IPS-18c (cell line): Measurements from ENCODE around the gene BBS10.
A peak's percentile ranks its signal among the peaks of the same experiment; 100 is the strongest.
"Not testable (repeated sequence)": the region's sequence is repeated elsewhere in the genome, so short reads cannot be mapped to it uniquely, and the experiment has no call there.

Source experiments
- H3K4me3 ChIP-seq: 2 replicates; pipeline ENCODE4 v1.7.0; 2013; ENCODE audit warnings: low read depth, mild to moderate bottlenecking, low read length, moderate library complexity; ENCODE audit not compliant: insufficient read depth
- H3K9me3 ChIP-seq: one replicate; pipeline ENCODE4 v1.6.1; 2013; ENCODE audit warnings: mild to moderate bottlenecking, low read length, moderate library complexity; ENCODE audit not compliant: control insufficient read depth, insufficient read depth

Gene BBS10

DNA sequence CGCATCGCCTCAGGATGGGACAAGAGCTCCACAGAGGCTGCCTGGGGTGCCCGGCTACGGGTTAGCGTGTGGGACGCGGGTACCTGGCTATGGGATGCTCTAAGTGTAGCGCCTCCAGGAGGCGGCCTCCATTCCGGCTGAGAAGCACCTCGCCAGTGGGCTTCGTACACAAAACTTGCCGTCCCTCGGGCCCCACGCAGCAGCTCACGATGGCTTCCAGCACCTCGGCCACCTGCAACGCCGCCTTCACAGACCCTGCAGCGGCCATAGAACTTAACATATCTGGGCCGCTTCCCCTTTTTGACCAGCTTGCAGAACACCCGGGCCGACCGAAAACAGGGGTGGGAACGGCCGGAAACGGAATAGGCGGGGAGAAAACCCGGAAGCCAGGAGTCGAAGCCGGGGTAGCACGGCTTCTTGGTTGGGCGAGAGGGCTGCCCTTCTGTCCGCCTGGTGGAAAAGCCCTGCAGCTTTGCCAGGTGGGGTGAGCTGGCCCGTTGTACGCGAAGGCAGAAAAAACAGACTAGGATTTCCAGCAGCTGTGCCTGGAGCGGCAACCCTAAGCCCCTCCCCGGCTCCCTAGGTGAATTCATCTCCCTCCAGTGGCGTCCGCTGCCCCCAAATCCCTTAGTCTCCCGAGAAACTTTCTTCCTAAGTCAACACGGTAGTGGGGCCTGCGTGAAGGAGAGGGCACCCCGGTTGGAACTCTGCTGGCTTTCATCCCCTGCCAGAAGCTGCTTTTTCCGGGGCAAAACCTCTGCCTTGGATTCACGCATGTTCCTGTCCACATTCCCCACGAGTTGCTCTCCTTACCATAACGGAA is at the start of gene BBS10:
TSS of gene BBS10 (minus strand) at position 337 of the 823 bp plus-strand sequence. CDS start at position 280, 57 bp downstream.
- peak within 1 kb of the TSS; percentile 94 for H3K4me3 ChIP-seq
- H3K9me3 ChIP-seq = no peaks in the 10 kb centered on the region

DNA sequence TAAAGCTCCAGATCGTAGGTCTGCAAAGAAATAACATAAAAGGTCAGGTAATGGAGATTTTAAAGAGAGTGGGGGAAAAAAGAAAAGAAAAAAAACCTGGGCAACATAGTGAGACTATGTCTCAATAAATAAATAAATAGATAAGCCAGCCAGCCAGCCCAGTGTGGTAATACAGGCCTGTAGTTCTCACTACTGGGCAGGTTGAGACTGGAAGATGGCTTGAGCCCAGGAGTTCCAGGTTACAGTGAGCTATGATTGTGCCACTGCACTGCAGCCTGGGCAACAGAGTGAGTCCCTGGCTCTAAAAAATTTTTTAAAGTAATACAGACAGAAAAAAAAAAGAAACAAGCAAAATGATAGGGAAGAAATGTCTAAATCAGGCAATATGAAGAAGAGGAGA is 43.2 kb upstream of the BBS10 start:
- Histone ChIP-seq H3K9me3 (no peaks in the 10 kb centered on the region), H3K4me3 (no peak overlapping the region)

DNA sequence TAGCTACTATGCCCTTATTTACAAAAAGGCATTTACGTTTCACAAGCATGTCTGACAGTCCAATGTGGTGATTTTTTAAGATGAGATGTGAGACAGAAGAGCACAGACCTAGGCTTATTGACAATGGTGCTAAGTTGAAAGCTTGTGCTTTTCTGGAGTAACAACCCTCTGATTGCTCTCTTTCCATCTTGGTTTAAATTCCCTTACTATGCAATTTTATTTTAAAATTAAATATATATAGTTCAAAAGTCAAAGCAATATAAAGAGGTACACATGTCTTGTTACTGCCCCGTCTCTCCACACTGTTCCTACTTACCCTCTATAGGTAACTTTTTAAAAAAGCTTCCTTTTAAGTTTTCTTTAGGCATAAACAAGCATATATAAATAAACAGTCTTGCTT is 39.4 kb upstream of the BBS10 start:
- no peaks in the 10 kb centered on the region for H3K9me3 ChIP-seq
- H3K4me3 ChIP-seq = no peak overlapping the region

DNA sequence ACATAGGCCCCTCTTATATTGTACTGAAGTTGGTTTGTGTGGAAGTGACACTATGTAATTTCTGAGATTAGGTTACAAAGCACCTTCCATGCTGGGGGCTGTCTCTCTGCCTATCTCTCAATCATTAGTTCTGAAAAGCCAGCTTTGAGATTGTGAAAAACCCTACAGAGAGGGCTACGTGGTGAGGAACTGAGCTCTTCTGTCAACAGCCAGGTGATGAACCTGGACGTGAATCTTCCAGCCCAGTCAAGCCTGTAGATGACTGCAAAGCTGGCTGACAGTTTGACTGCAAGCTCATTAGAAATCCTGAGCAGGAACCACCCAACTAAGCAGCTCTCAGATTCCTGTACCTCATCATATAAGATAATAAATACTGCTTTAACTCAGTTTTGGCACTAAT is 36.3 kb upstream of the BBS10 start:
- Histone ChIP-seq H3K9me3 (no peaks in the 10 kb centered on the region), H3K4me3 (no peak overlapping the region)

DNA sequence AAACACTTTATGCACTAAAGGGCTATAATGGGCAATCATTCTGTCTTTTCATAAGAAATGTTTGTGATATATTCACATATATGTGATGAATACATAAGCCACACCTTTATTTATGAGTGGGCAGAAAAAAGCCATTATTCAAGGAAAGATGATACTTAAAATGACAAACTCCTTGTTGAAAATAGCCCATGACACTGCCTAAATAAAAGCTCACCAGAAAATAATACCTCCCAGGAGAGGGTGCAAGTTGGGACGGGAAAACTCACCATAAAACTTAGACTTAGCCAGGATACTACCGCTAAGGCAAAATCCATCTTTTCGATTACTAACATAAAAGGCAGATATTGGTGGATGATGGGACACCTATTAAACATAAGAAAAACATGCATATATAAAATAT is 35.8 kb upstream of the BBS10 start:
- Histone ChIP-seq H3K9me3 (no peaks in the 10 kb centered on the region), H3K4me3 (no peak overlapping the region)

DNA sequence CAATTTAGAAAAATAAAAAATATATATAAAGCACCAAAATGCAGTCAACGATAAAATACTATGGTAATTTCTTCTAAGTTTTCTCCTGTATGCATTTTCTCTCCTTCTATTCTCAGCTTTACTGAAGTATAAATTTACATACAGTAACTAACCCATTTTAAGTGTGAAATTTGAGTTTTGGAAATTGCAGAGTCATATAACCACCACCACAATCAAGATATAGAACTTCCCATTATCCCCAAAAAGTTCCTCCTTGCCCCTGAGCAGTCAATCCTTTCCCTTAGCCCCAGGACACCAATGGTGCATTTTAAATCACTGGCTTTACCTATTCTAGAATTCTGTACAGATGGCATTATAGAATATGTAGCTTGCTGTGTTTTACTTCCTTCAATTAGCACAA is 31.0 kb upstream of the BBS10 start:
- H3K9me3 ChIP-seq = no peaks in the 10 kb centered on the region

DNA sequence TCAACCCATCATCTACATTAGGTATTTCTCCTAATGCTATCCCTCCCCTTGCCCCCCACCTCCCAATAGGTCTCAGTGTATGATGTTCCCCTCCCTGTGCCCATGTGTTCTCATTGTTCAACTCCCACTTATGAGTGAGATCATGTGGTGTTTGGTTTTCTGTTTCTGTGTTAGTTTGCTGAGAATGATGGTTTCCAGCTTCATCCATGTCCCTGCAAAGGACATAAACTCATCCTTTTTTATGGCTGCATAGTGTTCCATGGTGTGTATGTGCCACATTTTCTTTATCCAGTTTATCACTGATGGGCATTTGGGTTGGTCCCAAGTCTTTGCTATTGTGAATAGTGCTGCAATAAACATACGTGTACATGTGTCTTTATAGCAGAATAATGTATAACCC is 28.7 kb upstream of the BBS10 start:
- not testable (repeated sequence) for H3K4me3 ChIP-seq, H3K9me3 ChIP-seq

More for the DNA sequence above, 31.0 kb upstream of the BBS10 start:
- no peak overlapping the region for H3K4me3 ChIP-seq

DNA sequence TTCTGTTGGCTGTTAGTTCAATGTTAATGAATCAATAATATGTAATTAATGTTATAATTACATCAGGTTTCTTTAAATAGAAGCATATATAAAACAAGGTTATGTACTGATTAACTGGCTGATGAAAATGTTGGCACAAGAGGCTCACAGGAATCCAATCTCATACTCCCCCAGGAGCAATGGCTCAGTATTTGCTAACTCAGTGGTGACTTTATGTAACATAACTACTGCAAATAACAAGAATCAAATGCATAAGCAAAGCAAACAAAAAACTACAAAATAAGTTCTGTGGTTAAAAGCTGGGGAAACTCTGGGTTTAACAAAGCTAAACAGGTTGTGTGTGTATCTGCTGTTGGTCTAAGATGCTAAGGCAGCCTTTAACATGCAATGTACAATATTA is 27.7 kb upstream of the BBS10 start:
- no peak overlapping the region for H3K4me3 ChIP-seq
- H3K9me3 ChIP-seq = no peaks in the 10 kb centered on the region

DNA sequence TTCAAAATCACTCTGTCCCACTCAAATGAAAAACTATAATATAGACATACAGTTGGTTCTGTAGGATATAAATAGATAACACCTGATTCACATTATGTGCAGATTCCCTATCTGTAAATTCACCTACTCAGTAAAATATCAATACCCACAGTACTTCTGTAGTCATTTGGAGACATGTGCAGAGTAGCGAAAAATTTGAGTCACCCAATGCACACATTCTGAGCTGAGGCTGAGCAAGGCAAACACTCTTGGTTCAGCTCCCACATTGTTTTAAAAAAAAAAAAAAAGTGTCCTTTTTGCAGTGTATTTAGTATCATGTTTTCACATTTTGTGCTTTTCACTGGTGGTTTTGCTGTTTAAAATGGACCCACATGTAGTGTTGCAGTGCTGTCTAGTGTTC is 27.3 kb upstream of the BBS10 start:
- Histone ChIP-seq H3K9me3 (no peaks in the 10 kb centered on the region), H3K4me3 (no peak overlapping the region)

DNA sequence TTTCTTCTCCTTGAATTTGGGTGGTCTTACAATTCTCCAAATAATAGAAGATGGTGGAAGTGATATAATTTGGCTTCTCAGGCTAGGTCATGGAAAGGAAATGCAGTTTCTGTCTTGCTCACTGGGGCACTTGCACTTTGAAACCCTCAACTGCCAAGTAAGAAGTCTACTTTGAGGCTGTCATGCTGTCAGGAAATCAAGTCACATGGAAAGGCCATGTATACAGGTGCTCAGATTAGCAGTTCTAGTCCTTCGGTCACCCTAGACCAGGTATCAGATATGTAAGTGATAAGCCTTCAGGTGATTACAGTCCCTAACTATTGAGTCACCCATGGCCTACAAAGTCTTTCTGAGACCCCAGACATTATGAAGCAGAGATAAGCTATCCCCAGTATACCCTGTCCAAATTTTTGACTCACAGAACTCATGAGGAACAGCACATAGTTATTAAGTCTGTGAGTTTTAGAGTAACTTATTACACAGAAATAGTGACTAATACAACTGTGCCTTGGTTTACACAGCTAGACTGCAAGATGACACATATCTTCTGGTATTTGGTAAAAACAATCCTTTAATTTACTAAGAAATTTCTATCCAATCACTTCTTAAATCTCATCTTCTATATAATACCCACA is 26.3 kb upstream of the BBS10 start:
- no peaks in the 10 kb centered on the region for H3K9me3 ChIP-seq
- H3K4me3 ChIP-seq = no peak overlapping the region

DNA sequence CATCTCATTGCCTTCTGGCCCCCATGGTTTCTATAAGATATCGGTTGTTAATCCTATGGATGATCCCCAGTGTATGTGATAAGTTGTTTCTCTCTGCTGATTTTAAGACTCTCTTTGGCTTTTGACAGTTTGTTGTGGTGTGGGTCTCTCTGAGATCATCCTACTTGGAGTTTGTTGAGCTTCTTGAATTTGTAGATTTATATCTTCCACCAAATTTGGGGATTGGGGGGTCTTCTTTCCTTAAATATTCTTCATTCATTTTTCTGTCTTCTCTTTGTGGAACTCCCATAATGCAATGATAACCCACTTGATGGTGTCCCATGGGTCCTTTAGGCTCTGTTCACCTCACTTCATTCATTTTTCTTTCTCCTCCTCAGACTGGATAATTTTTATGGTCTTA is 20.0 kb upstream of the BBS10 start:
- H3K9me3 ChIP-seq = no peaks in the 10 kb centered on the region
- H3K4me3 ChIP-seq = no peak overlapping the region

DNA sequence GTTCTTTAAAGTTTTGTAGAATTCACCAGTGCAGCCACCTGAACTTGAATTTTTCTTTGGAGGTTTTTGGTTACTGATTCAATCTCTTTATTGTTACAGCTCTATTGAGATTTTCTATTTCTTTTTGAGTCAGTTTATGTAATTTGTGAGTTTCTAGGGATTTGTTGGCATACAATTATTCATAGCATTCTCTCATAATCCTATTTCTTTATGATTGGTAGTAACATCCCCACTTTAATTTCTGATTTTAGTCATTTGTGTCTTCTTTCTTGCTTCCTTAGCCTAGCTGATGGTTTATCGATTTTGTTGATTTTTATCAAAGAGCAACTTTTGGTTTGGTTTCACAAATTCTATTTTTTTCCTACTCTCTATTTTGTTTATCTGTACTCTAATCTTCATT is 17.9 kb upstream of the BBS10 start:
- Histone ChIP-seq H3K4me3 (no peak overlapping the region), H3K9me3 (no peaks in the 10 kb centered on the region)

DNA sequence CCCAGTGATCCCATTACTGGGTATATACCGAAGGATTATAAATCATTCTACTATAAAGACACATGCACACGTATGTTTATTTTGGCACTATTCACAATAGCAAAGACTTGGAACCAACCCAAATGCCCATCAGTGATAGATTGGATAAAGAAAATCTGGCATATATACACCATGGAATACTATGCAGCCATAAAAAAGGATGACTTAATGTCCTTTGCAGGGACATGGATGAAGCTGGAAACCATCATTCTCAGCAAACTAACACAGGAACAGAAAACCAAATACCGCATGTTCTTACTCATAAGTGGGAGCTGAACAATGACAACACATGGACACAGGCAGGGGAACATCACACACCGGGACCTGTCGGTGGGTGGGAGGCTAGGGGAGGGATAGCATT is 15.9 kb upstream of the BBS10 start:
- H3K4me3 ChIP-seq = not testable (repeated sequence)

DNA sequence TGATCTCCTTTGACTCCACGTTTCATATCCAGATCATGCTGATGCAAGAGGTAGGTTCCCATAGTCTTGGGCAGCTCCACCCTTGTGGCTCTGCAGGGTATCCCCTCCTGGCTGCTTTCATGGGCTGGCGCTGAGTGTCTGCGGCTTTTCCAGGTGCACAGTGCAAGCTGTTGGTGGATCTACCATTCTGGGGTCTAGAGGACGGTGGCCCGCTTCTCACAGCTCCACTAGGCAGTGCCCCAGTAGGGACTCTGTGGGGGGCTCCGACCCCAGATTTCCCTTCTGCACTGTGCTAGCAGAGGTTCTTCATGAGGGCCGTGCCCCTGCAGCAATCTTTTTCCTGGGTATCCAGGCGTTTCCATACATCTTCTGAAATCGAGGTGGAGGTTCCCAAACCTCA is 12.1 kb upstream of the BBS10 start:
- H3K4me3 ChIP-seq = no peak overlapping the region

More for the DNA sequence above, 15.9 kb upstream of the BBS10 start:
- not testable (repeated sequence) for H3K9me3 ChIP-seq

DNA sequence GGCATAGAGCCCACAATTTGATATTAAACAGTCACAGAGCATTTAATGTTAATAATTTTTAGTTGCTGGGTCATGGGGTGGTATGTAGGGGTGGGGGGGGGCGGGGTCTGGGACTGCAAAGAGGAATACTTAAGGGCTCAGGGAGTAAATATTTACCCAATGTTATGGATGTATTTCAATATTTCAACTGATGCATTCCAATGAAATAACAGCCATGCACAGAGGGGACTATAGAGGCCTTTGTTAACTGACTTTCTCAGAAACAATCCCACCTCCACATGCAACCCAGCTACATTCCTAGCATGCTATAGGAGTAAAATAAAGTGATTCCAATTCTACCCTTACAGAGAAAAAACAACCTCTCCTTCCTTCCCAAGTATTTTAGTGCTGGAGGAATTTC is 7.9 kb upstream of the BBS10 start:
- Histone ChIP-seq H3K4me3 (no peak overlapping the region), H3K9me3 (no peaks in the 10 kb centered on the region)

More for the DNA sequence above, 12.1 kb upstream of the BBS10 start:
- H3K9me3 ChIP-seq = no peaks in the 10 kb centered on the region

DNA sequence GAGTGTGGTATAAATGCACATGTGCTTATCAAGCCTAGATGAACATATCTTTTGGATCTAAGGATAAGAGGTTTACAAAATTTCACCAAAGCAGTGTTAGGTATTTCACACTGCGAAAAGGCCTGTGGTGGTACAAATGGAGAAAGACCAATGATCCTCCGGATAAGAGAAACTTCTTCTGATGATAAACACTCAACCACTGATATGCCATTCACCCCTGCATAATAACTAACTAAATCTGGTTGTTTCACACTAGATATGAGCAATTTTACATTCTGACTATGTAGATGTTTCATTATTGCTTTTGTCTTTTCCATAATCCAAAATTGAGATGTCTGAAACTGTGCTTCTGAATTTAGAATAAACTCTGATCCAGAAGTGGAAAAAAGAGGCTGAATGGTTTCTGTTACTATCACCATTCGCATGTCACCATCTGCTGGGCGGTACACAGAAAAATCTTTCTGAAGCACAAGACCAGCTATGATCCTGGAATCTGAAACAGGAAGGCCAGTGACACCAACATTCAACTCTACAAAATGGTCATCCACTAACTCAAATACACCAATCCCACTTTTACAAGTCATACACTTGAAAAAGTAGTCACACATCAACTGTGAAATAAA is 1.3 kb downstream of the BBS10 start:
- Histone ChIP-seq H3K9me3 (no peaks in the 10 kb centered on the region), H3K4me3 (no peak overlapping the region)

DNA sequence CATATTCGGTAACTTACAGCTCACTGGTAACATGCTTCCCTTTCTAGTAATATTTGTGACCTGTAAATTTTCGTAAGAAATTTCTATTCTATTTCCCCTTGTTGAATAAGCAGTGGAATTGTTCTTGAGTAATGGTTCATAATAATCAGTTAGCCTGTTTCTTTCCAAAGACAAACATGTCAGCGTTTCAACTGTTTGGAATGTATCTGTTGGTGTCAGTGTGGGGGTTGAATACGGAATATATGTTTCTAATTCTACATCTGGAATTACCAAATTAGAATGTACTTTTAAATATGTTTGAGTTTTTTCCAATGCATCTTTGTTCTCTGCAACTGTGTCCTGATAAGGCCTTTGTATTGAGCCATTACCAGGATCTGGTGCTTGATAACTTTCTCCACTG is 2.0 kb downstream of the BBS10 start:
- no peaks in the 10 kb centered on the region for H3K9me3 ChIP-seq
- no peak overlapping the region for H3K4me3 ChIP-seq

DNA sequence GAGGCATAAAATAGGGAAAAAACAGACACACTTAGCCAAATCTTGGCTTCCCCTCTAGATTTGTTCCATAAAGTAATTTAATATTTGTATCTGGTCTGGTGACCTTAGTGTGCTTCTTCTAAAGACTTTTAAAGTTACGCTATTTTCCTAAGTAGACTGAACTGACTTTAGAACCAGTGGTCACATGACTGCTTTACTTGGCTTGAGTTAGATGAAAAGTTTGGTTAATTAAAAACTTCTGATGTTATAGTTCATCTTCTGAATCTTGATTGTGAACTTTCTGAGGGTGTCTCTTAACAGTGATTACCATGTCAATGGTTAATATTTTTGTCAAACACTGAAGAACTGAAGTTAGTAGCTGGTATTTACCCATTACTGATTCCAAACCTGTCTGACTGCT is 2.6 kb downstream of the BBS10 start:
- Histone ChIP-seq H3K4me3 (no peak overlapping the region), H3K9me3 (no peaks in the 10 kb centered on the region)
